SK-MEL-5 (cell line): Measurements from ENCODE around the gene PRDM7. TPM values are rescaled to one million over a fixed set of nuclear protein-coding genes. Genes with fewer than 3 reads are reported as not detected.
"Not testable (repeated sequence)": the region's sequence is repeated elsewhere in the genome, so short reads cannot be mapped to it uniquely, and the experiment has no call there.

Experiments used
- DNase-seq: peaks from one replicate; pipeline ENCODE4 v3.0.0-alpha.2; 2016; ENCODE audit warnings: low read depth, low spot score
- in situ Hi-C: cut with HindIII; loops from 2 replicates; pipeline ENCODE4 v1.10.0; 2016; ENCODE audit warnings: low sequenced_read_pairs, high pct_unique_total_duplicates, low pct_unique_long_range_greater_than_20kb
- polyA plus RNA-seq, 2 experiments: library from polyadenylated mRNA; depleted of rRNA; stranded (reverse); fragments of >200 nt; gene quantifications; 2 replicates each; pipeline ENCODE4 v1.2.3, GENCODE V29; 2015
- total RNA-seq: library from RNA; depleted of rRNA; stranded (reverse); fragments of >200 nt; shearing (Covaris generic); gene quantifications from 2 replicates; pipeline ENCODE4 v1.2.3, GENCODE V29; 2014; rRNA removed

PRDM7 gene
- total RNA-seq = 4.1 and 6.2 TPM in 2 replicates
- polyA plus RNA-seq (2015; cell fraction: cytosol; rRNA removed) = 0.80 and 1.8 TPM in 2 replicates
- polyA plus RNA-seq (2015; cell fraction: nucleus; rRNA removed) = 13.8 and 16.0 TPM in 2 replicates

- in situ Hi-C loops = no loop called here
- peak; percentile 97 for DNase-seq
These were observed at the start of gene PRDM7 for GRCh38 chr16:90077240-90077756. TSS of gene PRDM7 (minus strand) at chr16:90077331. CDS start at chr16:90075910, 1,421 bp downstream.

GRCh38 chr16:90121846-90122245 is 44.7 kb upstream of the PRDM7 start:
- in situ Hi-C loops, DNase-seq: not testable (repeated sequence)

- in situ Hi-C loops, DNase-seq: not testable (repeated sequence)
These were observed 30.5 kb upstream of the PRDM7 start for GRCh38 chr16:90107617-90108016.

- DNase-seq, in situ Hi-C loops: not testable (repeated sequence)
These were observed 29.9 kb upstream of the PRDM7 start for GRCh38 chr16:90107060-90107459.

- in situ Hi-C loops = not testable (repeated sequence)
These were observed 29.1 kb upstream of the PRDM7 start for GRCh38 chr16:90106271-90106670.

GRCh38 chr16:90104725-90105124 is 27.6 kb upstream of the PRDM7 start:
- DNase-seq, in situ Hi-C loops: not testable (repeated sequence)

More at GRCh38 chr16:90106271-90106670, 29.1 kb upstream of the PRDM7 start:
- not testable (repeated sequence) for DNase-seq

GRCh38 chr16:90102086-90102884 is 25.2 kb upstream of the PRDM7 start:
- in situ Hi-C loops = not testable (repeated sequence)

GRCh38 chr16:90101332-90101731 is 24.2 kb upstream of the PRDM7 start:
- in situ Hi-C loops, DNase-seq: not testable (repeated sequence)

More at GRCh38 chr16:90102086-90102884, 25.2 kb upstream of the PRDM7 start:
- not testable (repeated sequence) for DNase-seq

GRCh38 chr16:90100790-90101189 is 23.7 kb upstream of the PRDM7 start:
- in situ Hi-C loops = not testable (repeated sequence)

GRCh38 chr16:90100229-90100628 is 23.1 kb upstream of the PRDM7 start:
- in situ Hi-C loops, DNase-seq: not testable (repeated sequence)

More at GRCh38 chr16:90100790-90101189, 23.7 kb upstream of the PRDM7 start:
- not testable (repeated sequence) for DNase-seq

- in situ Hi-C loops = not testable (repeated sequence)
These were observed 21.8 kb upstream of the PRDM7 start for GRCh38 chr16:90098936-90099335.

GRCh38 chr16:90097010-90097684 is 20.0 kb upstream of the PRDM7 start:
- DNase-seq, in situ Hi-C loops: not testable (repeated sequence)

More at GRCh38 chr16:90098936-90099335, 21.8 kb upstream of the PRDM7 start:
- not testable (repeated sequence) for DNase-seq

- DNase-seq, in situ Hi-C loops: not testable (repeated sequence)
These were observed 17.7 kb upstream of the PRDM7 start for GRCh38 chr16:90094791-90095190.

GRCh38 chr16:90094296-90094695 is 17.2 kb upstream of the PRDM7 start:
- in situ Hi-C loops, DNase-seq: not testable (repeated sequence)

- in situ Hi-C loops, DNase-seq: not testable (repeated sequence)
These were observed 16.7 kb upstream of the PRDM7 start for GRCh38 chr16:90093799-90094198.

- peak; percentile 79 for DNase-seq
- in situ Hi-C loops = not testable (repeated sequence)
These were observed 15.7 kb upstream of the PRDM7 start for GRCh38 chr16:90092781-90093180.

GRCh38 chr16:90084215-90084950 is 7.3 kb upstream of the PRDM7 start:
- no peak for DNase-seq
- in situ Hi-C loops = no loop called here
